Measurements from ENCODE around the gene TMEM121.
"Not testable (repeated sequence)": the region's sequence is repeated elsewhere in the genome, so short reads cannot be mapped to it uniquely, and the experiment has no call there.

DNA sequence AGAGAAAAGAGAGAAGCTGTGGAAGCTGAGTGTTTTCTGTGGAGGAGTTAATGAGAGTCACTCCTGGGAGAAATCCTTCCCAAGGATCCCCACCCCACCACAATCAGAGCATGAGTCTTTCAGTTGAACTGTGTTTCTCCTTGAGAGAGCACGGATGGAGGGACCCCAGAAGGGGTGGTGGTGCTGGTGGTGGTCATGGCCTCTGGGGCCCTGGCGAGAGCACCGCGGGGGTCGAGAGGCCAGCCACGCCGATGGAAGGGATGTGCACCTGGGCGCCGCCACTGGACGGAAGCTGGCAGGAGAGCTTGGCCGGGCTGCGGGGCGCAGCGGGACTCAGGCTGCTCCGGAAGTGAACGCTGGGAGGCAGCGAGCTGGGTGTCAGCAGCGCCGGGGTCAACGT lies 20.0 kb downstream of the TMEM121 start:
- TF ChIP-seq, protein P1, sequence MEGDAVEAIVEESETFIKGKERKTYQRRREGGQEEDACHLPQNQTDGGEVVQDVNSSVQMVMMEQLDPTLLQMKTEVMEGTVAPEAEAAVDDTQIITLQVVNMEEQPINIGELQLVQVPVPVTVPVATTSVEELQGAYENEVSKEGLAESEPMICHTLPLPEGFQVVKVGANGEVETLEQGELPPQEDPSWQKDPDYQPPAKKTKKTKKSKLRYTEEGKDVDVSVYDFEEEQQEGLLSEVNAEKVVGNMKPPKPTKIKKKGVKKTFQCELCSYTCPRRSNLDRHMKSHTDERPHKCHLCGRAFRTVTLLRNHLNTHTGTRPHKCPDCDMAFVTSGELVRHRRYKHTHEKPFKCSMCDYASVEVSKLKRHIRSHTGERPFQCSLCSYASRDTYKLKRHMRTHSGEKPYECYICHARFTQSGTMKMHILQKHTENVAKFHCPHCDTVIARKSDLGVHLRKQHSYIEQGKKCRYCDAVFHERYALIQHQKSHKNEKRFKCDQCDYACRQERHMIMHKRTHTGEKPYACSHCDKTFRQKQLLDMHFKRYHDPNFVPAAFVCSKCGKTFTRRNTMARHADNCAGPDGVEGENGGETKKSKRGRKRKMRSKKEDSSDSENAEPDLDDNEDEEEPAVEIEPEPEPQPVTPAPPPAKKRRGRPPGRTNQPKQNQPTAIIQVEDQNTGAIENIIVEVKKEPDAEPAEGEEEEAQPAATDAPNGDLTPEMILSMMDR (IDR thresholded peaks at IDR 0.05) = not testable (repeated sequence)
- not testable (repeated sequence) for TF ChIP-seq POLR2A (IDR thresholded peaks at IDR 0.05)
